Gastroesophageal sphincter (tissue), 4 donors: ENCODE measurements around the gene RAPGEF3. TPM values are rescaled to one million over a fixed set of nuclear protein-coding genes. Genes with fewer than 3 reads are reported as not detected.
A peak's percentile ranks its signal among the peaks of the same experiment; 100 is the strongest.

ENCODE experiments used
- ATAC-seq: fragments of 150-250 bp; one replicate; pipeline ENCODE4 v1.9.1; 2016; ENCODE audit warnings: mild to moderate bottlenecking, moderate library complexity
- H3K27ac ChIP-seq, 4 donors: fragments of 200-600 bp; sonication (generic) in 3 of 4; 1 replicate in 3 of 4; 2 replicates in 1 of 4; pipeline ENCODE4 v1.5.1; 2016 to 2019
- H3K27me3 ChIP-seq: fragments of 200-600 bp; sonication (generic); one replicate; pipeline ENCODE4 v1.5.1; 2019
- H3K36me3 ChIP-seq, 2 donors: fragments of 200-600 bp; sonication (generic); one replicate each; pipeline ENCODE4 v1.5.1; 2019; ENCODE audit warnings: control low read depth in 1 of 2
- H3K4me1 ChIP-seq, 3 donors: fragments of 200-600 bp; sonication (generic); 1 replicate in 2 of 3; 2 replicates in 1 of 3; pipeline ENCODE4 v1.5.1; 2016 to 2019; ENCODE audit warnings: control low read depth in 2 of 3
- H3K4me3 ChIP-seq, 2 donors: fragments of 200-600 bp; sonication (generic); one replicate each; pipeline ENCODE4 v1.5.1; 2019; ENCODE audit warnings: mild to moderate bottlenecking in 1 of 2, moderate library complexity in 1 of 2
- H3K9me3 ChIP-seq, 3 donors: fragments of 200-600 bp; sonication (generic); one replicate each; pipeline ENCODE4 v1.5.1; 2017 to 2019; ENCODE audit warnings: control low read depth in 2 of 3
- CTCF ChIP-seq, 4 experiments: fragments of 200-600 bp in 2 of 4; fragments of 450-650 bp in 2 of 4; sonication (generic) in 1 of 4; IDR thresholded peaks; one replicate each; pipeline ENCODE4 v1.5.1; 2017 to 2019; ENCODE audit warnings: antibody characterized with exemption in 4 of 4, mild to moderate bottlenecking in 2 of 4, moderate library complexity in 2 of 4
- EP300 ChIP-seq: sonication (generic); formaldehyde crosslinking; IDR thresholded peaks from one replicate; pipeline ENCODE4 v1.6.1; 2017; ENCODE audit warnings: antibody characterized with exemption, mild to moderate bottlenecking
- POLR2A ChIP-seq, 2 donors: fragments of 450-650 bp; IDR thresholded peaks; one replicate each; pipeline ENCODE4 v1.6.1; 2017; ENCODE audit warnings: antibody characterized with exemption in 2 of 2, mild to moderate bottlenecking in 2 of 2, moderate library complexity in 1 of 2
- POLR2AphosphoS5 ChIP-seq: sonication (generic); formaldehyde crosslinking; IDR thresholded peaks from one replicate; pipeline ENCODE4 v1.6.1; 2017; ENCODE audit warnings: antibody characterized with exemption
- WGBS, 2 donors: methylation state at CpG; one replicate each; pipeline ENCODE4 v1.1.5; 2018; ENCODE audit warnings: low coverage in 1 of 2; 5-methylcytosine and 5-hydroxymethylcytosine counted together
- total RNA-seq, 4 donors: library from RNA; depleted of rRNA; stranded (reverse); fragments of >200 nt; gene quantifications; one replicate each; pipeline ENCODE4 v1.1.0, GENCODE V29; 2016

Gene RAPGEF3
- total RNA-seq, 4 donors from 2014 or later, result 19.3 to 56.8 (median 25.5) TPM

GRCh38 chr12:47766502-47767215 is 8.0 kb upstream of the RAPGEF3 start:
- Histone ChIP-seq H3K9me3 (no peaks in the 10 kb centered on the region), H3K27me3 (peaks cover 10% of the 10 kb centered on the region), H3K4me1 (peaks cover 0 to 11% (median 0%) of the 10 kb centered on the region in 3 donors), H3K27ac (no peak overlapping the region), H3K36me3 (no peaks in the 10 kb centered on the region), H3K4me3 (no peak overlapping the region)
- TF ChIP-seq CTCF (IDR thresholded peaks at IDR 0.05) (no peak), POLR2A (IDR thresholded peaks at IDR 0.05) (no peak), POLR2AphosphoS5 (no peak), EP300 (no peak)
- 74 to 84% methylated on average over 2 of the region's 5 CpGs for WGBS, 2 donors
- no peak for ATAC-seq

- Histone ChIP-seq H3K9me3 (no peaks in the 10 kb centered on the region), H3K4me3 (no peak overlapping the region), H3K36me3 (no peaks in the 10 kb centered on the region), H3K4me1 (peaks cover 0 to 11% (median 0%) of the 10 kb centered on the region in 3 donors), H3K27me3 (peaks cover 10% of the 10 kb centered on the region), H3K27ac (no peak overlapping the region)
- no peak for ATAC-seq
- WGBS, 2 donors, result 76 to 98% methylated on average over 5 to 6 of the region's 8 CpGs
- no peak for TF ChIP-seq EP300
- TF ChIP-seq CTCF (IDR thresholded peaks at IDR 0.05), result no peak
- TF ChIP-seq POLR2A (IDR thresholded peaks at IDR 0.05), result no peak
- no peak for TF ChIP-seq POLR2AphosphoS5
These were observed 5.0 kb upstream of the RAPGEF3 start for GRCh38 chr12:47763481-47764346.

- no peak overlapping the region for H3K4me3 ChIP-seq
- H3K27ac ChIP-seq, result no peak overlapping the region
- H3K36me3 ChIP-seq, result no peaks in the 10 kb centered on the region
- peaks cover 0 to 19% (median 7%) of the 10 kb centered on the region in 3 donors for H3K4me1 ChIP-seq
- H3K9me3 ChIP-seq, result no peaks in the 10 kb centered on the region
- WGBS, 2 donors, result 72 to 80% methylated on average over 1 to 3 of the region's 3 CpGs
- peaks cover 7% of the 10 kb centered on the region for H3K27me3 ChIP-seq
- ATAC-seq, result no peak
- no peak for TF ChIP-seq POLR2AphosphoS5
- no peak for TF ChIP-seq CTCF (IDR thresholded peaks at IDR 0.05)
- no peak for TF ChIP-seq EP300
These were observed 4.3 kb upstream of the RAPGEF3 start for GRCh38 chr12:47762850-47763465.

- H3K36me3 ChIP-seq, result no peaks in the 10 kb centered on the region
- TF ChIP-seq POLR2AphosphoS5, result no peak
- no peak for TF ChIP-seq POLR2A (IDR thresholded peaks at IDR 0.05)
- no peak for TF ChIP-seq CTCF (IDR thresholded peaks at IDR 0.05)
- TF ChIP-seq EP300, result no peak
- no peak for ATAC-seq
- H3K4me1 ChIP-seq, result peaks cover 0 to 55% (median 12%) of the 10 kb centered on the region in 3 donors
- peak overlapping the region in 3 of 4 donors; percentile 76 to 80 (median 76) for H3K27ac ChIP-seq
- WGBS, 2 donors, result no CpG with 5 or more reads among the region's 10 CpGs
- no peaks in the 10 kb centered on the region for H3K9me3 ChIP-seq
- H3K27me3 ChIP-seq, result no peaks in the 10 kb centered on the region
- H3K4me3 ChIP-seq, result peak overlapping the region; percentile 38 to 72
These were observed 171 bp downstream of the RAPGEF3 start for GRCh38 chr12:47758584-47758833.
